Nephron progenitor cell (in vitro differentiated cells): ENCODE results near the gene TBX1.
"Not testable (repeated sequence)": the region's sequence is repeated elsewhere in the genome, so short reads cannot be mapped to it uniquely, and the experiment has no call there.

Source experiments
- DNase-seq: peaks from one replicate; pipeline ENCODE4 v3.0.0; 2021
- H3K27ac Mint-ChIP-seq: 2 replicates; pipeline ENCODE4 v1.8.0; 2021; ENCODE audit warnings: mild to moderate bottlenecking, moderate library complexity, mixed read lengths
- H3K27me3 Mint-ChIP-seq: 2 replicates; pipeline ENCODE4 v1.8.0; 2021; ENCODE audit warnings: mild to moderate bottlenecking, low read depth, mixed read lengths; ENCODE audit not compliant: poor library complexity
- H3K36me3 Mint-ChIP-seq: 2 replicates; pipeline ENCODE4 v1.8.0; 2021; ENCODE audit warnings: low read depth, mixed read lengths
- H3K4me1 Mint-ChIP-seq: 2 replicates; pipeline ENCODE4 v1.8.0; 2021; ENCODE audit warnings: mixed read lengths
- H3K4me3 Mint-ChIP-seq: 2 replicates; pipeline ENCODE4 v1.8.0; 2021; ENCODE audit warnings: mild to moderate bottlenecking, moderate library complexity, mixed read lengths
- H3K9me3 Mint-ChIP-seq: 2 replicates; pipeline ENCODE4 v1.8.0; 2021; ENCODE audit warnings: mild to moderate bottlenecking, moderate library complexity, mixed read lengths
- TF ChIP-seq, protein P1 (sequence below): fragments of 200-600 bp; sonication (generic); IDR thresholded peaks from 2 replicates; pipeline ENCODE4 v1.5.0; 2021; ENCODE audit warnings: antibody characterized with exemption

Gene TBX1

DNA sequence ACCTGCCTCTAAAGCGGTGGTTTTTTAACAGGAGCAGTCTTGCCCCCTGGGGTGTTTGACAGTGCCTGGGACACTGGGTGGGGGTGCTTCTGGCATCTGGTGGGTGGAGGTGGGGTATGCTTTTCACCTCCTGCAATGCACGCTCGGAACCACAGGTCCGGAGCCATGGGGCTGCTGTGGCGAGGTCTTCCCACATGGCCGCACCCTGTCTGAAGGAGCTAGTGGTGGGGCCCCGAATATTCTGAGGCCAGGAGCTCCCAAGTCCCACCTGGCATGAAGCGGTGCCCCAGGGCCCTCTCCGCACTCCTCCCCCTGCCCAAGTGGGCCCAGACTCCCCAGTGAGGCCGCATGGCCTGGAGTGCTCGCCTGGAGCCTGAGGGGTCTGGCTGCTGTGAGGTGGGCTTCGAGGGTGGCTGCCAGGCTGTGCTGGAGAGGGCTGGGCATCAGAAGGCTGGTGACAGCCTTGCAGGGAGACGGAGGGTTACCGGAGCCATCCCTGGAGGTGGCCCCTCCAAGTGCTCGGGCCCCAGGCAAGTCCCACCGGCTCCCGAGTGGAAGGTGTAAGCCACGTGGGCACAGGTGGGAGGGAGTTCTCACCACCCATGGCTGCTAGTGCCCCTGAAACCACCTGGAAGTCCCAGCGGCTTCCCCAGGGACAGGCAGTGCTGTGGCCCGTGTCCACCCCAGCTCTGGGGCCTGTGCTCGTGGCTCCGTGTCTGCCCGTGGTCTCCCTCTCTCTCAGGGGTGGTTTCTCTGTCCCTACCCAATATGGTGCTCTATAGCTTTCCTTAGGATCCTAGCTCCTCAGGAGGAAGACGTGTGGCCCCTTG lies 15.1 kb downstream of the TBX1 start:
- DNase-seq, result no peak
- no peaks in the 10 kb centered on the region for H3K36me3 Mint-ChIP-seq

GRCh38 chr22:19776433-19777031 lies 16.0 kb downstream of the TBX1 start:
- Mint-ChIP-seq H3K27me3 (peaks cover 95% of the 10 kb centered on the region), H3K36me3 (no peaks in the 10 kb centered on the region), H3K4me3 (no peak overlapping the region), H3K9me3 (no peaks in the 10 kb centered on the region), H3K4me1 (peaks cover 9% of the 10 kb centered on the region), H3K27ac (no peak overlapping the region)
- TF ChIP-seq, protein P1, sequence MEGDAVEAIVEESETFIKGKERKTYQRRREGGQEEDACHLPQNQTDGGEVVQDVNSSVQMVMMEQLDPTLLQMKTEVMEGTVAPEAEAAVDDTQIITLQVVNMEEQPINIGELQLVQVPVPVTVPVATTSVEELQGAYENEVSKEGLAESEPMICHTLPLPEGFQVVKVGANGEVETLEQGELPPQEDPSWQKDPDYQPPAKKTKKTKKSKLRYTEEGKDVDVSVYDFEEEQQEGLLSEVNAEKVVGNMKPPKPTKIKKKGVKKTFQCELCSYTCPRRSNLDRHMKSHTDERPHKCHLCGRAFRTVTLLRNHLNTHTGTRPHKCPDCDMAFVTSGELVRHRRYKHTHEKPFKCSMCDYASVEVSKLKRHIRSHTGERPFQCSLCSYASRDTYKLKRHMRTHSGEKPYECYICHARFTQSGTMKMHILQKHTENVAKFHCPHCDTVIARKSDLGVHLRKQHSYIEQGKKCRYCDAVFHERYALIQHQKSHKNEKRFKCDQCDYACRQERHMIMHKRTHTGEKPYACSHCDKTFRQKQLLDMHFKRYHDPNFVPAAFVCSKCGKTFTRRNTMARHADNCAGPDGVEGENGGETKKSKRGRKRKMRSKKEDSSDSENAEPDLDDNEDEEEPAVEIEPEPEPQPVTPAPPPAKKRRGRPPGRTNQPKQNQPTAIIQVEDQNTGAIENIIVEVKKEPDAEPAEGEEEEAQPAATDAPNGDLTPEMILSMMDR, result no peak
- DNase-seq, result no peak

More for the DNA sequence above, 15.1 kb downstream of the TBX1 start:
- H3K4me1 Mint-ChIP-seq, result peaks cover 9% of the 10 kb centered on the region
- H3K27ac Mint-ChIP-seq, result no peak overlapping the region
- TF ChIP-seq, protein P1, result no peak
- no peaks in the 10 kb centered on the region for H3K9me3 Mint-ChIP-seq
- no peak overlapping the region for H3K4me3 Mint-ChIP-seq
- H3K27me3 Mint-ChIP-seq, result peaks cover 95% of the 10 kb centered on the region

DNA sequence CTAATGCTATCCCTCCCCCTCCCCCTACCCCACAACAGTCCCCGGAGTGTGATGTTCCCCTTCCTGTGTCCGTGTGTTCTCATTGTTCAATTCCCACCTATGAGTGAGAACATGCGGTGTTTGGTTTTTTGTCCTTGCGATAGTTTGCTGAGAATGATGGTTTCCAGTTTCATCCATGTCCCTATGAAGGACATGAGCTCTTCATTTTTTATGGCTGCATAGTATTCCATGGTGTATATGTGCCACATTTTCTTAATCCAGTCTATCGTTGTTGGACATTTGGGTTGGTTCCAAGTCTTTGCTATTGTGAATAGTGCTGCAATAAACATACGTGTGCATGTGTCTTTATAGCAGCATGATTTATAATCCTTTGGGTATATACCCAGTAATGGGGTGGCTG lies 16.6 kb downstream of the TBX1 start:
- H3K36me3 Mint-ChIP-seq, H3K27ac Mint-ChIP-seq, H3K9me3 Mint-ChIP-seq, H3K4me3 Mint-ChIP-seq, DNase-seq, H3K4me1 Mint-ChIP-seq: not testable (repeated sequence)
- peaks cover 95% of the 10 kb centered on the region for H3K27me3 Mint-ChIP-seq

GRCh38 chr22:19779011-19779421 lies 18.4 kb downstream of the TBX1 start:
- no peaks in the 10 kb centered on the region for H3K36me3 Mint-ChIP-seq
- DNase-seq, result no peak
- no peak overlapping the region for H3K4me3 Mint-ChIP-seq
- TF ChIP-seq, protein P1, result no peak
- H3K27me3 Mint-ChIP-seq, result peaks cover 94% of the 10 kb centered on the region
- peaks cover 7% of the 10 kb centered on the region for H3K9me3 Mint-ChIP-seq
- H3K27ac Mint-ChIP-seq, result no peak overlapping the region
- peaks cover 9% of the 10 kb centered on the region for H3K4me1 Mint-ChIP-seq

DNA sequence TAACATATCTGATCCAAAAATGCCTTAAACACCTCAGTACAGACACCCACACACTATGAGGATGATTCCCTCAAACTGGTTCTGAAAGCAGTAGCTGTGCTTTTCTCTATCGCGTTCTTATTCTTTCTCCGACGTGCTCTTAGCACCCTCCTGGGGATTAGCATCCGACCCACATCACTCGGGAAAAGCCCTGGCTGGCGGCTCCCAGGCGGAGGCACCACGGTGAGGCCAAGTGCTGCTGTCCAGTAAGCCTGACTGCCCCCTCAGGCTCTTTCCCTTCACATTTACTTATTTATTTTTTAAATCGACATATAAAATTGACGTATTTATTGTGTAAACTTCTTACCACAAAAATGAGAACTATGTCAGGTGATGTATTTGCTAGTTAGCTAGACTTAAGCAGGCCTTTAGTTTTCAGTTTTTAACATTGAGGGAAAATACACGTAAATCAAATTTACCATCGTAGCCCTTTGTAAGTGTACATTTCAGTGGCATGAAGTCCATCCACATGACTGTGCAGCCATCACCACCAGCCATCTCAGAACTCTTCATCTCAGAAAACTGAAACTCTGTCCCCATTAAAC lies 19.2 kb downstream of the TBX1 start:
- Mint-ChIP-seq H3K9me3 (peaks cover 7% of the 10 kb centered on the region), H3K4me3 (no peak overlapping the region), H3K36me3 (no peaks in the 10 kb centered on the region), H3K27me3 (peaks cover 86% of the 10 kb centered on the region), H3K4me1 (peaks cover 9% of the 10 kb centered on the region), H3K27ac (no peak overlapping the region)
- DNase-seq, result no peak
- TF ChIP-seq, protein P1, result no peak

- TF ChIP-seq, protein P1, result no peak
- Mint-ChIP-seq H3K4me3 (no peak overlapping the region), H3K4me1 (peaks cover 9% of the 10 kb centered on the region), H3K27me3 (peaks cover 68% of the 10 kb centered on the region), H3K36me3 (no peaks in the 10 kb centered on the region), H3K9me3 (peaks cover 7% of the 10 kb centered on the region), H3K27ac (no peak overlapping the region)
- DNase-seq, result no peak
Measured at GRCh38 chr22:19782533-19782932, 22.0 kb downstream of the TBX1 start.
